Keratinocyte (primary cell): ENCODE measurements around the gene DBI. TPM values are rescaled to one million over a fixed set of nuclear protein-coding genes. Genes with fewer than 3 reads are reported as not detected.
A peak's percentile ranks its signal among the peaks of the same experiment; 100 is the strongest.

Experiments used
- DNase-seq: peaks from one replicate; pipeline ENCODE4 v3.0.0-alpha.2; 2011; ENCODE audit warnings: low read depth, missing footprints, low spot score
- FAIRE-seq: peaks from 2 replicates; lab custom pipeline; 2011; peaks lifted over from hg19 to GRCh38; lab: Jason Lieb, UNC
- H2AFZ ChIP-seq: 2 replicates; pipeline ENCODE4 v1.6.0; 2012; ENCODE audit warnings: low read length, control low read depth, inconsistent platforms; ENCODE audit not compliant: control insufficient read depth
- H3K27ac ChIP-seq: 2 replicates; pipeline ENCODE4 v1.5.1; 2011; ENCODE audit warnings: low read length; ENCODE audit not compliant: control insufficient read depth, insufficient read depth
- H3K27me3 ChIP-seq: 3 replicates; pipeline ENCODE4 v1.6.0; 2011; ENCODE audit warnings: low read length; ENCODE audit not compliant: control insufficient read depth, insufficient read depth; ENCODE audit errors: extremely low read depth
- H3K36me3 ChIP-seq, 2 experiments: 2 replicates in 1 of 2; 3 replicates in 1 of 2; pipeline ENCODE4 v1.5.1; 2011; ENCODE audit warnings: low read length in 2 of 2, mild to moderate bottlenecking in 1 of 2; ENCODE audit not compliant: control insufficient read depth in 2 of 2, insufficient read depth in 2 of 2; ENCODE audit errors: extremely low read depth in 1 of 2
- H3K4me1 ChIP-seq: 3 replicates; pipeline ENCODE4 v1.5.1; 2011; ENCODE audit warnings: low read length; ENCODE audit not compliant: control insufficient read depth, insufficient read depth; ENCODE audit errors: extremely low read depth
- H3K4me2 ChIP-seq: 3 replicates; pipeline ENCODE4 v1.6.0; 2011; ENCODE audit warnings: low read depth, low read length; ENCODE audit not compliant: control insufficient read depth, insufficient read depth; ENCODE audit errors: extremely low read depth
- H3K4me3 ChIP-seq, 3 experiments: fragments of 200-600 bp in 1 of 3; sonication (generic) in 1 of 3; 2 replicates in 2 of 3; 3 replicates in 1 of 3; pipeline ENCODE4 v1.5.1; 2011 to 2016; ENCODE audit warnings: low read length in 3 of 3, mild to moderate bottlenecking in 3 of 3, control low read depth in 2 of 3, inconsistent platforms in 1 of 3, low read depth in 1 of 3, mixed read lengths in 1 of 3, mixed run types in 1 of 3, moderate library complexity in 1 of 3; ENCODE audit not compliant: control insufficient read depth in 2 of 3, insufficient read depth in 2 of 3; ENCODE audit errors: extremely low read depth in 1 of 3
- H3K79me2 ChIP-seq: 2 replicates; pipeline ENCODE4 v1.6.0; 2012; ENCODE audit warnings: low read length; ENCODE audit not compliant: control insufficient read depth, insufficient read depth
- H3K9ac ChIP-seq: 3 replicates; pipeline ENCODE4 v1.6.0; 2011; ENCODE audit warnings: low read length; ENCODE audit not compliant: control insufficient read depth, insufficient read depth; ENCODE audit errors: extremely low read depth
- H3K9me1 ChIP-seq: 3 replicates; pipeline ENCODE4 v1.6.0; 2011; ENCODE audit warnings: low read length; ENCODE audit not compliant: control insufficient read depth, insufficient read depth; ENCODE audit errors: extremely low read depth
- H3K9me3 ChIP-seq: 2 replicates; pipeline ENCODE4 v1.5.1; 2012; ENCODE audit warnings: low read depth, low read length; ENCODE audit not compliant: control insufficient read depth
- H4K20me1 ChIP-seq: 3 replicates; pipeline ENCODE4 v1.6.0; 2011; ENCODE audit warnings: low read length; ENCODE audit not compliant: control insufficient read depth, insufficient read depth; ENCODE audit errors: extremely low read depth
- EZH2 ChIP-seq: IDR thresholded peaks from one replicate; pipeline ENCODE4 v1.6.1; 2012; ENCODE audit warnings: inconsistent platforms, mild to moderate bottlenecking, low read length, moderate library complexity
- dilution Hi-C: fragments of 300-500 bp; cut with MboI; formaldehyde crosslinking; loops from one replicate; pipeline ENCODE4 v1.7.0; 2020; ENCODE audit warnings: low sequenced_read_pairs; ENCODE audit not compliant: extremely low pct_ligation_motif_present
- polyA minus RNA-seq, 3 experiments: library from RNA; depleted of rRNA, polyadenylated mRNA; stranded (reverse); fragments of >200 nt; gene quantifications; 1 replicate in 1 of 3; 2 replicates in 1 of 3; 3 replicates in 1 of 3; pipeline ENCODE4 v1.2.3, GENCODE V29; 2011
- polyA plus RNA-seq, 5 experiments: library from polyadenylated mRNA; depleted of rRNA in 3 of 5; stranded (reverse) in 3 of 5; stranded (forward) in 1 of 5; unstranded in 1 of 5; fragments of >200 nt; gene quantifications; 1 replicate in 1 of 5; 2 replicates in 3 of 5; 3 replicates in 1 of 5; pipeline versions ENCODE4 v1.2.1 to v1.2.3, GENCODE V29; 2011 to 2012; ENCODE audit warnings: missing spikeins in 2 of 5, low read depth in 1 of 5, low replicate concordance in 1 of 5
- TF ChIP-seq, protein P1 (sequence below), 3 experiments: IDR thresholded peaks in 1 of 3; conservative IDR thresholded peaks in 1 of 3; optimal IDR thresholded peaks in 1 of 3; 2 replicates in 2 of 3; 3 replicates in 1 of 3; pipeline versions ENCODE3 to v1.5.1; 2011; ENCODE audit warnings: low read length in 3 of 3, mild to moderate bottlenecking in 3 of 3, moderate library complexity in 2 of 3, control low read depth in 1 of 3, inconsistent platforms in 1 of 3; ENCODE audit not compliant: insufficient read depth in 2 of 3; ENCODE audit errors: extremely low read depth in 1 of 3

Gene DBI
- polyA plus RNA-seq (415 to 590 TPM (median 446 TPM) in 3 replicates), polyA minus RNA-seq (55.5 to 89.6 TPM (median 65.7 TPM) in 3 replicates)
- 259 TPM for polyA plus RNA-seq (2011; ENCODE audit: low read depth)
- 352 and 443 TPM in 2 replicates for polyA plus RNA-seq (2011; cell fraction: cytosol; rRNA removed)
- 98.3 and 142 TPM in 2 replicates for polyA plus RNA-seq (2011; cell fraction: nucleus; rRNA removed)
- polyA plus RNA-seq (2012; ENCODE audit: low replicate concordance): 238 and 470 TPM in 2 replicates
- polyA minus RNA-seq (2011; cell fraction: cytosol; rRNA and poly(A)+ RNA removed): 75.8 TPM
- polyA minus RNA-seq (2011; cell fraction: nucleus; rRNA and poly(A)+ RNA removed): 12.7 and 18.9 TPM in 2 replicates

DNA sequence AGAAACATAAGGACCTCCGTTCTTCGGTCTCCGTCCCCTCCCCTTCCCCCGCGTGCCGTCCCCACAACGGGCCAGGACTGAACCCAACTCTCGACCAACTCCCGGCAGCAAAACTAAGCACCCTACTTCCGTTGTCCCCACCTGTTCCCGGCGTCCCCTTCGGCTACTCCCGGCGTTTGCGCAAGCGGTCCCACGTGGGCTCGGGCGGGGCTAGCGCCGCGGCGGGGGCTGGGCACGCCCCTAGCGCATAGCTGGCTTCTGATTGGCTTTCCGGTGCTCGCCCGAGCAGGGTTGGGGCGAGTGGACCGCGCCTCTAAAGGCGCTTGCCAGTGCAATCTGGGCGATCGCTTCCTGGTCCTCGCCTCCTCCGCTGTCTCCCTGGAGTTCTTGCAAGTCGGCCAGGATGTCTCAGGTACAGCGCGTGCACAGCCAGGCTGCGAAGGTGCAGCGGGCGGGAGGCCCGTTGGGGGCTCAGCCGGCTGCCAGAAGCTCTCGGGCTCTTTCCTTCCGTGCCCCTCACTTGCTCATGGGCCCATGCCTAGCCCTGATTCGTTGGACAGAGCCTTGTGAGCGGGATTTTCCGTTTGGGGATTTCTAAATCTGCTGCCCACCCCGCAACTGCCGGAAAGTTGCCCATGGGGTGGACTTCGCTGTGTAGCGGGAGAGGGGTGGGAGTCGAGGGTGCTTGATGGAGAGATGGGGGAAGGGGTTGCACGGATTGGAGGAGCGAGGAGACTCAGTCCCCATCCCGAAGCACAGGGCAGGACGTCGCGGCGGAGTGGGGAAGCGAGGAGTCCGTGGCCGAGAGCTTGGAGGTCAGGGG is at the start of gene DBI, which contains the start of gene C2orf76:
DBI (plus strand) TSS at position 329 of the 823 bp plus-strand sequence; CDS start at position 404, 75 bp downstream.
C2orf76 (minus strand) TSS at position 186 of the 823 bp plus-strand sequence. CDS start 26,875 bp downstream, outside the sequence.
- Histone ChIP-seq H4K20me1 (no peaks in the 10 kb centered on the region), H3K27ac (peak within 1 kb of the TSS; percentile 85), H3K9me3 (no peaks in the 10 kb centered on the region), H3K4me2 (peak within 1 kb of the TSS; percentile 96), H3K4me3 (peak within 1 kb of the TSS; percentile 90 to 93 (median 92)), H3K9me1 (no peaks in the 10 kb centered on the region), H3K4me1 (peaks cover 14% of the 10 kb centered on the region), H3K79me2 (peaks cover 27% of the 10 kb centered on the region), H3K36me3 (peaks cover 24% of the 10 kb centered on the region in 2 experiments), H2AFZ (peak within 1 kb of the TSS; percentile 94), H3K9ac (peak within 1 kb of the TSS; percentile 85), H3K27me3 (no peaks in the 10 kb centered on the region)
- no peak for TF ChIP-seq EZH2
- TF ChIP-seq, protein P1, sequence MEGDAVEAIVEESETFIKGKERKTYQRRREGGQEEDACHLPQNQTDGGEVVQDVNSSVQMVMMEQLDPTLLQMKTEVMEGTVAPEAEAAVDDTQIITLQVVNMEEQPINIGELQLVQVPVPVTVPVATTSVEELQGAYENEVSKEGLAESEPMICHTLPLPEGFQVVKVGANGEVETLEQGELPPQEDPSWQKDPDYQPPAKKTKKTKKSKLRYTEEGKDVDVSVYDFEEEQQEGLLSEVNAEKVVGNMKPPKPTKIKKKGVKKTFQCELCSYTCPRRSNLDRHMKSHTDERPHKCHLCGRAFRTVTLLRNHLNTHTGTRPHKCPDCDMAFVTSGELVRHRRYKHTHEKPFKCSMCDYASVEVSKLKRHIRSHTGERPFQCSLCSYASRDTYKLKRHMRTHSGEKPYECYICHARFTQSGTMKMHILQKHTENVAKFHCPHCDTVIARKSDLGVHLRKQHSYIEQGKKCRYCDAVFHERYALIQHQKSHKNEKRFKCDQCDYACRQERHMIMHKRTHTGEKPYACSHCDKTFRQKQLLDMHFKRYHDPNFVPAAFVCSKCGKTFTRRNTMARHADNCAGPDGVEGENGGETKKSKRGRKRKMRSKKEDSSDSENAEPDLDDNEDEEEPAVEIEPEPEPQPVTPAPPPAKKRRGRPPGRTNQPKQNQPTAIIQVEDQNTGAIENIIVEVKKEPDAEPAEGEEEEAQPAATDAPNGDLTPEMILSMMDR (optimal IDR thresholded peaks at IDR 0.05 in 1 of 3, IDR thresholded peaks at IDR 0.05 in 1 of 3, conservative IDR thresholded peaks at IDR 0.05 in 1 of 3; ENCODE audit: extremely low read depth in 1 of 3, insufficient read depth in 2 of 3, low read length in 3 of 3): no peak
- peak; percentile 96 for DNase-seq
- FAIRE-seq: no peak
- dilution Hi-C loops: no loop called here

DNA sequence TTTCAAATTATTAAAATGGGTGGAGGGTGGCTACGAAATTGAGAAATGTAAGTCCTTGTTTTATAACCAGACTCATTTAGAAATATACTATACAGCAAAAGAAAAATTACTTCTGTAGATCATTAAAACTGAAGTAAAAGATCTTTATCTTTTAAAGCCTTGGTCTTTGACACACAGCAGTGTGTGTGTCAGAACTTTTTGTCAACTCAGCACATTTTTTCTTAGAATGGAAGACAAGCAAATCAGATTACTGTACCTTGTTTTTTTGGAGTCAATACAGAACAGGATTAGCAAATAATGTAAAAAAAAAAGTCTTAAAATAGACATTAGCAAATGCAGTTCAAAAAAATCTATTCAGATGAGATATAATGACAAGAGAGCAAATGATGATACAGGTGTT is 49.2 kb upstream of the DBI start:
- TF ChIP-seq EZH2: no peak
- TF ChIP-seq, protein P1 (optimal IDR thresholded peaks at IDR 0.05 in 1 of 3, IDR thresholded peaks at IDR 0.05 in 1 of 3, conservative IDR thresholded peaks at IDR 0.05 in 1 of 3; ENCODE audit: extremely low read depth in 1 of 3, insufficient read depth in 2 of 3, low read length in 3 of 3): no peak
- H2AFZ ChIP-seq: no peak overlapping the region

More for the DNA sequence above, 49.2 kb upstream of the DBI start:
- Histone ChIP-seq H3K4me3 (no peak overlapping the region), H3K36me3 (no peaks in the 10 kb centered on the region), H3K27ac (no peak overlapping the region), H3K79me2 (no peaks in the 10 kb centered on the region), H3K9me3 (no peaks in the 10 kb centered on the region), H3K4me2 (no peak overlapping the region), H3K27me3 (no peaks in the 10 kb centered on the region), H3K9me1 (no peaks in the 10 kb centered on the region), H3K9ac (no peak overlapping the region), H4K20me1 (no peaks in the 10 kb centered on the region), H3K4me1 (no peaks in the 10 kb centered on the region)
- DNase-seq (no peak), FAIRE-seq (no peak)
- dilution Hi-C loops: no loop called here
